Measurements from ENCODE around the gene TMEM11. TPM values are rescaled to one million over a fixed set of nuclear protein-coding genes. Genes with fewer than 3 reads are reported as not detected.

TMEM11 gene
- total RNA-seq, 4 donors from 2014 or later, result 19.3 to 26.0 (median 22.5) TPM

DNA sequence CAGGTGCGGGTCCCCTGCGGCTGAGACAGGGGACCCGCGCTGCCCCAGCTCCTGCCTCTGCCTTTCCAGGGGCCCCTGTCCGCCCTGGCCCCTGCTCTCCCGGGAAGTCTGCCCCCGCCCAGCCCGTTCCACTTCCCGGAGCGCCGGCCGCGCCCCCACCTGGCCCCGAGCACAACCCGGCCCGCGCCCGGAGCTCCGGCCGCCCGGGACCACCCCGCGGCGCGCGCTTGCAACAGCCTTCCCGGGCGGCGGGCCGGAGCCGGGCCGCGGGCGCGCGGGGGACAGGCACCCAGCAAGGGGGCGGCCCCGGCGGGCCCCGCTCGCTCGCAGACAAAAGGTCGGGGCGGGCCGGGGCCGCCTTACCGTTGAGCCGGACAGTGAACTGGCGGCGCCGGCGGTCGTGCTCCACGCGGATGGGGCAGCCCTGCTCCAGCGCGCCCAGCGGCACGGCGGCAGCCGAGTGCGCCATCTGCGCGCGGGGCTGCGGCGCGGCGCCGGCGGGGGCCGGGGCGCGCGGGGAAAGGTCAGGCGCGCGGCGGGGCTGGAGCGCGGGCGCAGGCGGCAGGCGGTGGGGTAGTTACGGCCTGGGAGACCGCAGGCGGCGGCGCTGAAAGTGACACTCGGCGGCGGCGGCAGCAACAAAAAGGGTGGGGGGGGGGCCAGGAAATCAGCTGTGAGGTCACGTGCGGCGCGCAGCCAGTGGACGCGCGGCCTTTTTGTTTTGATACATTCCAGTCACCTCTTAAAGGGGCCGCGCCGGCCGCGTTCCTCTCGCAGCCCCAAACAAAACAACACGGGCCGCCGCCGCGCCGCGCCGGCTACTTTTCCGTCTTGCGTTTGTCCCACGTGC lies 39.1 kb upstream of the TMEM11 start, which contains the start of gene NATD1:
Gene NATD1 (minus strand): TSS at position 615 of the 850 bp plus-strand sequence. CDS start 146 bp downstream, at position 469.
- peak within 1 kb of the TSS; percentile 34 to 76 (median 68) for H3K27ac ChIP-seq
- peak; percentile 91 to 95 (median 91) for DNase-seq
- TF ChIP-seq, protein P1, sequence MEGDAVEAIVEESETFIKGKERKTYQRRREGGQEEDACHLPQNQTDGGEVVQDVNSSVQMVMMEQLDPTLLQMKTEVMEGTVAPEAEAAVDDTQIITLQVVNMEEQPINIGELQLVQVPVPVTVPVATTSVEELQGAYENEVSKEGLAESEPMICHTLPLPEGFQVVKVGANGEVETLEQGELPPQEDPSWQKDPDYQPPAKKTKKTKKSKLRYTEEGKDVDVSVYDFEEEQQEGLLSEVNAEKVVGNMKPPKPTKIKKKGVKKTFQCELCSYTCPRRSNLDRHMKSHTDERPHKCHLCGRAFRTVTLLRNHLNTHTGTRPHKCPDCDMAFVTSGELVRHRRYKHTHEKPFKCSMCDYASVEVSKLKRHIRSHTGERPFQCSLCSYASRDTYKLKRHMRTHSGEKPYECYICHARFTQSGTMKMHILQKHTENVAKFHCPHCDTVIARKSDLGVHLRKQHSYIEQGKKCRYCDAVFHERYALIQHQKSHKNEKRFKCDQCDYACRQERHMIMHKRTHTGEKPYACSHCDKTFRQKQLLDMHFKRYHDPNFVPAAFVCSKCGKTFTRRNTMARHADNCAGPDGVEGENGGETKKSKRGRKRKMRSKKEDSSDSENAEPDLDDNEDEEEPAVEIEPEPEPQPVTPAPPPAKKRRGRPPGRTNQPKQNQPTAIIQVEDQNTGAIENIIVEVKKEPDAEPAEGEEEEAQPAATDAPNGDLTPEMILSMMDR (IDR thresholded peaks at IDR 0.05), result no peak
- TF ChIP-seq POLR2A (IDR thresholded peaks at IDR 0.05), result peak in 1 of 2 donors; percentile 11
- no peaks in the 10 kb centered on the region for H3K36me3 ChIP-seq
- peaks cover 0 to 30% (median 5%) of the 10 kb centered on the region in 4 donors for H3K4me1 ChIP-seq
- peak within 1 kb of the TSS; percentile 34 to 85 (median 62) for H3K4me3 ChIP-seq
- H3K9me3 ChIP-seq, result no peaks in the 10 kb centered on the region
- H3K27me3 ChIP-seq, result no peaks in the 10 kb centered on the region

DNA sequence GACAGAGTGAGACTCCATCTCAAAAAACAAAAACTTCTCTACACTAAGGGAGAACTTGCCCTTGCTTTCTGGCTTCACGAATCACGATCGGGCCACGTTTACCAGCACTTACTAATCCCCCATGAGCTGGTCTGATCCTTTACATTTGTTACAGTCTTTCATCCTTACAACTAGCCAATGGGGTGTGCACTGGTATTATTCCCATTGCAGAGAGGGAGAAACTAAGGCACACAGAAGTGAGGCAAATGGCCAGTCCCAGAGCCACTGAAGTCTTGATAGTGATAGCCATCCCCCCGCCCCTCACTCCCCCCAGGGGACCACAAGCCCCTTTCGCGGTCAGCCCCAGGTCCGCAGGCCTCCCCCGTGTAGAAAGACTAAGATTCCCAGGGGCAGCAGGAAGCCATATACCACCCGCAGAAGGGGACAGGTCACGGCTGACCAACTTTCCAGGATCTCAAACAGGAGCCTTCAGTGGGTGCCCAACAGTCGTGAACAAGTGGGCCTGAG lies 38.4 kb upstream of the TMEM11 start:
- Histone ChIP-seq H3K27me3 (no peaks in the 10 kb centered on the region), H3K36me3 (no peaks in the 10 kb centered on the region), H3K9me3 (no peaks in the 10 kb centered on the region), H3K4me3 (peak overlapping the region; percentile 34 to 85 (median 62)), H3K27ac (peak overlapping the region in 2 of 4 donors; percentile 73 to 76), H3K4me1 (peaks cover 0 to 30% (median 5%) of the 10 kb centered on the region in 4 donors)
- TF ChIP-seq POLR2A (IDR thresholded peaks at IDR 0.05), result no peak
- TF ChIP-seq, protein P1 (IDR thresholded peaks at IDR 0.05), result no peak
- no peak for DNase-seq

DNA sequence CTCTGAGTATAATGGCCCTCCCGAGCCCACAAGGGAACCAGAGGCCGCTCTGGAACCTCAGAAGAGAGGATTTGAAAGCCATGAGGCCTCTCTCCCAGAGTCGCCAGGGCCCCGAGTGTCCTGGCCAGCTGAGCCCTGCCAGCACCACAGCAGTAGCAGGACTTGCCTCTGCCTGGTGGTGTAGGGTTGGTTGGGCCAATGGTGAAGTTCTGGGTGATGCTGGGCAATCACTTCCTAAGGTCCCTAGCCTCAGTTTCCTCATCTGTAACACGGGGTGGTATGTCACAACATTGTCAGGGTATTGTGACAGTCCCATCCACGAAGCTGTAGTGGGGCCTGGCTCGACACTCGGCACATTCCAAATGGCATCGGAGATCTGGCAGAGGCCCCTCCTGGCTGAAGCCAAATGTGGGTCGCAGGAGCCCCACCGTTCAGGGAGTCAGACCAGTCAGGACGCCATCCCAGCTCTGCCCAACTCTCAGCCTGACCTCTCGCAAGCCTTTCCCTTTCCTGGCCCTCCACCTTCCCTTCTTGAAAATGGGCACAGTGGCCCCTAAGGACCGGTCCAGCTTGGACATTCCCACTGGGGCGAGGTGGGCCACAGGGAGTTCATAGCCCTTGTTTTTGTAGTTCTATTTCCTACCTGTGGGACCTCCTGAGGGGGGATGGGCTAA lies 37.5 kb upstream of the TMEM11 start:
- DNase-seq, result no peak
- Histone ChIP-seq H3K27ac (no peak overlapping the region), H3K27me3 (no peaks in the 10 kb centered on the region), H3K9me3 (no peaks in the 10 kb centered on the region), H3K4me1 (peaks cover 0 to 30% (median 5%) of the 10 kb centered on the region in 4 donors), H3K4me3 (peak overlapping the region in 1 of 4 donors; percentile 60), H3K36me3 (no peaks in the 10 kb centered on the region)
- TF ChIP-seq, protein P1 (IDR thresholded peaks at IDR 0.05), result no peak
- TF ChIP-seq POLR2A (IDR thresholded peaks at IDR 0.05), result no peak

DNA sequence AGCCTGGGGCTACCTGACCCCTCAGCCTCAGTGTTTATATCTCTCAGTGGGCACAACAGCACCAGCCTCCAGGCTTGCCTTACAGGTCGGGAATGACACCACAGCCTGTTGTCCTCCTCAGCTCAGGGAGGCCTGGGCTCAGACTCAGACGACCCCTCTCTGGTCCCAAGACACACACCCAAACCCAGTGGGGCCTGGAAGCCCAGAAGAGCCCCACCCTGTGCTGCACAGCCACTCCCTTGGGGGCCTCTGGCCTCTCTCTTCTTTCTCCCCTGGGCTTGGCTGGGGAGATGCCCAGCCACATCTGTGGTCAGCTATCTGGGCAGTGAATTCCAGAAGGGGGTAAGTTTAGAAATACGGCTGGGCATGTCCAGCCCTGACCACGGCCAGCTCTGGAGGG lies 36.9 kb upstream of the TMEM11 start:
- DNase-seq, result no peak
- Histone ChIP-seq H3K27ac (no peak overlapping the region), H3K36me3 (no peaks in the 10 kb centered on the region), H3K4me1 (peaks cover 0 to 30% (median 5%) of the 10 kb centered on the region in 4 donors), H3K9me3 (no peaks in the 10 kb centered on the region), H3K27me3 (no peaks in the 10 kb centered on the region), H3K4me3 (no peak overlapping the region)
- TF ChIP-seq, protein P1 (IDR thresholded peaks at IDR 0.05), result no peak
- no peak for TF ChIP-seq POLR2A (IDR thresholded peaks at IDR 0.05)

DNA sequence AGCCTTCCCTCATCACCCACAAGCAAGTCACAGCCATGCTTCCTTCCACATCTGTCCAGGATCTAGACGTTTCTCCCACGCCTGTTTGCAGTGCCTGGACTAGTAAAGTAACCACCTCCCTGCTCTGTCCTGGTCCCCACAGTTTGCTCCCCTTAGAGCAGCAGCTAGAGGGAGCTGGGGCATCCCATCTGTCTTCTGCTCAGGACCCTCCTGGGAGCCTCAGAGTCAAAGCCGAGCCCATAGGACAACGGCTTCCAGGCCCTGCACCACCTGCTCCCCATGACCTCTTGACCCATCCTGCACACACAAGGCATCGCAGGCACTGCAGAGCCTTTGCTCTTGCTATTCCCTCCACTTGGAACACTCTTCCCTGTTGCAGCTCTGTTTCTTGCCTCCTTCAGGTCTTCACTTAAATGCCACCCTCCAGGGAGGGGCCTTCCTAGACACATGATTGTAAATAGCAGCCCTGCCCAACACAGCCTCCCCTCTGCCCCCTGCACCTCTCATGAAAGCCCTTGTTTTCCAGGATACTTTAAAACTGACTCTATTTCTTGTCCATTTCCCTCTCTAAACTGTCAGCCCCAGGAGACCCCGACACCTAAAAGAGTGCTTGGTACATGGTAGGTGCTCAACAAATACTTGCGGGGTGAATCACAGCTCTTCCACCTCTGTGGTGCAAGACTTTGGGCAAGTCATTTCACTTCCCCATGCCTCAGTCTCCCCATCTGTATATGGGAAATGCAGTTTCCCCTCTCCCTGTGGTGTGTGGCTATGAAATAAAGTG lies 36.2 kb upstream of the TMEM11 start:
- no peak overlapping the region for H3K27ac ChIP-seq
- no peaks in the 10 kb centered on the region for H3K9me3 ChIP-seq
- H3K4me1 ChIP-seq, result peaks cover 0 to 30% (median 5%) of the 10 kb centered on the region in 4 donors
- TF ChIP-seq, protein P1 (IDR thresholded peaks at IDR 0.05), result no peak
- TF ChIP-seq POLR2A (IDR thresholded peaks at IDR 0.05), result no peak
- no peaks in the 10 kb centered on the region for H3K27me3 ChIP-seq
- DNase-seq, result no peak
- H3K36me3 ChIP-seq, result no peaks in the 10 kb centered on the region
- H3K4me3 ChIP-seq, result no peak overlapping the region

Measured in Peyer's patch (tissue), 4 donors.